GM18520 (cell line): ENCODE measurements around the gene THY1.
"Not testable (repeated sequence)": the region's sequence is repeated elsewhere in the genome, so short reads cannot be mapped to it uniquely, and the experiment has no call there.

Experiments
- ATAC-seq: cut with Tn5 transposase; IDR thresholded peaks from one replicate; pipeline ENCODE4 v1.9.1; 2021; ENCODE audit not compliant: unreplicated experiment

Gene THY1

DNA sequence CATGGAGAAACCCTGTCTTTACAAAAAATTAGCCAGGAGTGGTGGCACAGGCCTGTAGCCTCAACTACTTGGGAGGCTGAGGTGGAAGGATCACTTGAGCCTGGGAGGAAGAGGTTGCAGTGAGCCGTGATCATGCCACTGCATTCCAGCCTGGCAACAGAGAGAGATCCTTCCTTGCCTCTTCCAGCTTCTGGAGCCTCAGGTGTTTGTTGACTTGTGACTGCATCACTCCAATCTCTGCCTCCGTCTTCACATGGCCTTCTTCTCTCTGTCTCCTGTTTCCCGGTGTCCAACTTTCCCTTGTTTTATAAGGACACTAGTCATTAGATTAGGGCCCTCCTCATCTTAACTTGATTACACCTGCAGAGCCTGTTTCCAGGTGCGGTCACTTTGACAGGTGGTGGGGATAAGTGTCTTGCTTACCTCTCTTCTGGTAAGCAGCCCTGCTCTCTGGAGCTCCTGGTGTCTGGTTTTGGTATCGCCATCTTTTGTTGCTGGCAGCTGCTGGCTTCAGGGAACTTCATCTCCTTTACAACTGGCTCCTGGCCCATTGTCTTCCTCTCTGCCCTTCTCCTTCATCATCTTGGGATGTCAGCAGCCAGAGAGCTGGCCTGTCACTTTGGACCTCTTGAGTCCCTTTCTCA lies 33.2 kb downstream of the THY1 start:
- no peak for ATAC-seq

DNA sequence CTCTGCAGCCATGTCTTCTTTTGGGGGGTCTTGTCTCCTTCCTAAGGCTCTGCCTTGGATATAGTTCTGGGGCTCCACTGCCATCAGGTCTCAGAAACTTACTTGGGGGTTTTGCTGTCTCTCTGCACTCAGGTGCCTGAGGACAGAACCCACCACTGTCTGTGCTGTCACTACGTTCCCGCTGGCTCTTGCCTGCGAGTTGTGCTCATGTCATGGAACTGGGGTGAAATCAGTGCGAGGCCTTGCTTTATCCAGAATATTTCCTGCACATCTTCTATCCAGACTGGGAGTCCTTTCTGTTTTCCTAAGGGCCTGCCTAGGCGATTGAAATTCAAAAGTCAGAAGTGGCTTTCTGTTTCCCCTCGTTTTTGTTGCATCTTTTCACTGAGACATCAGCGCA lies 34.9 kb downstream of the THY1 start:
- ATAC-seq, result no peak

DNA sequence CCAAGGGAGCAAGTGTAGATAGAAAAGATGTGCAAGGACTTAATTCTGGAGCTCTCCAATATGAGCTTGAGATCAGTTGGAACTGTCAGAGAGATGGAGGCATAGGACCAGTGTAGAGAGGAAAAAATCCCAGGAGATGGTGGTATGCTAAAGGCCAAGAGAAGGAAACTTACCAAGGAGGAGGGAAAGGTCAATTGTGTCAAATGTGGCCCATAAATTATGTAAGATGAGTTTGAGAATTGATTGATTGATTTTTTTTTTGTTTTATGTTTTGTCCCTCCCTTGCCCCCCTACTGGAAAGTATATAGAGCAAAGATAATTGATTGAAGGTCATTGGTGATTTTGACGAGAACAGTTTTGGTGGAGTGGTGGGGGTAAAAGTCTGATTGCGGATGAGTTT lies 38.6 kb downstream of the THY1 start:
- ATAC-seq, result no peak

DNA sequence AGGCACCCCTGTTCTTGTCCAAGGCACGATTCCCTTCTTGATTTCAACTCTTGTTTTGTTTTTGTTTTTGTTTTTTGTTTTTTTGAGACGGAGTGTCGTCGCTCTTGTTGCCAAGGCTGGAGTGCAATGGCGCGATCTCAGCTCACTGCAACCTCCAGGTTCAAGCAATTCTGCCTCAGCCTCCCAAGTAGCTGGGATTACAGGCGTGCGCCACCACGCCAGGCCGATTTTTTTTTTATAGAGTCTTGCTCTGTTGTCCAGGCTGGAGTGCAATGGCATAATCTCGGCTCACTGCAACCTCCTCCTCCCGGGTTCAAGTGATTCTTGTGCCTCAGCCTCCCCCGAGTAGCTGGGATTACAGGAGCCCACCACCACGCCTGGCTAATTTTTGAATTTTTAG lies 40.5 kb downstream of the THY1 start:
- not testable (repeated sequence) for ATAC-seq

DNA sequence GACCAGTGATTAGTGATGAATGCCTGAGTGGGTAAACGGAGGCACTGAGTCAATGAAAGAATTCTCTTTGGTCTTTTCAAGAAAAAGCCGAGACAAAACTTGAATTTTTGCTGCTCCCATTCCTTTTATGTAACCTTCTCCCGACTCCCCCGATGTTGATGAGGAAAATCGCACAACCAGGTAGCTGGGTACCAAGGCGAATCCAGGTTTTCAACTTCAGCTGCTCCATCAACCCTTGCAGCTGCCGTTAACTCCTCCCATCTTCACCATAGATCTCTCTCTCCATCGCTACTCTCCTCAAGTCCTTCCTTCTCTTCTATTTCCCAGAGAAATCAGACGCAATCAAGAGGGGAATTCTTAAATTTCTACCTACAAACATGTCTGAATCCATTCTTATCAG lies 40.9 kb downstream of the THY1 start:
- no peak for ATAC-seq

DNA sequence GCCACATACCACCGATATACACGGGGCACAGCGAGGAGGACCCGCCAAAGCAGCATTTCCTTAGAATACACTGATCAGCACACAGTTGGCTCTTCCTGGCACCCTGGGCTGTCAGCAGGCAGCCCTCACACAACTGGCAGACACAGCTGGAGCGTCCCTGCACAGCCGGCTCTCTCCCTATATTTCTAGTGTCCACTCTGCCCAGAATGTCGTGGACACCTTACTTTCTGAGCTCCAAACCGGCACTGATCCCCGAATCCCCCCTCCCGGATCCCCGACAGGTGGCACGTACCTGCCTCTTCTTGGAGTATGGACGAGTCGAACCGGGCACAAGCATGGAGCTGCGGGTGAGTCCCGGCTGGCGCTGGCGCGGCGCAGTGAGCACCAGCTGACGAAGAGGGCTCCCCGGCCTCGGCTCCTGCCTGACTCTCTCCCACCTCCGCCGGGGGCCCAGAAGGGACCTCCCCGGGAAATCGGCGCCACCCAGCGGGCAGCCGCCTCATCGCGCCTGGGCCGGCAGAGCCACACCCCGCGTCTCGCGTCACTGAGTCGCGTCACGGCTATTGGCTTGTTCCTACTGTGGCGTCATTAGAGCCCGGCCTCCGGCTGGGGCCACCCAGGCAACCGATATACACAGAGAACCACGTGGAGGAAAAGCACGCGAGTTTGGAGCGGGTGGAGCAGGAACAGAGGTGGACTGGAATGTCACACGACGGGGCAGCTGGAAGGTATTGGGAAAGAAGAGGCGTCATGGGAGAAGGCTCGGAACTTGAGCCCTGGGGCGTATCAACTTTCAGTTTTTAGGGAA lies 41.6 kb downstream of the THY1 start, which contains the start of gene USP2:
Gene USP2, minus strand, starts transcription at position 510 of the 808 bp plus-strand sequence. CDS start 8,210 bp downstream, outside the sequence.
- peak; percentile 99 for ATAC-seq

DNA sequence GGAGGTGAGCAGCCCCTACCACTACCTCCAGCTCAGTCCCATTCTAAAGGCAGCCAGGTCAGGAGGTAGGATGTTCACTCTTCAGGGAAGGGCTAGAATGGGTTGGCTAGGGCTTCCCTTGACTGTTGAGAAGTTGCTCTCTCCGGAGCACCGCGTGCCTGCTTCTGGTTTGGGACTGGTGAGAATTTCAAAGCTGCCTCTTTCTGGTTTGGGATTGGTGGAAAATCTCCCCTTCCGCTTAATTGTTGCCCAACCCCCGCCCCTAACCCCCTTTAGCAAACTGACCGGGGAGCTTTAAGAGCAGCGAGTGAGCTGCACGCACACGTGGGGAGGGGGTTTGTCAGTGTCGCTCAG lies 42.2 kb downstream of the THY1 start:
- no peak for ATAC-seq

DNA sequence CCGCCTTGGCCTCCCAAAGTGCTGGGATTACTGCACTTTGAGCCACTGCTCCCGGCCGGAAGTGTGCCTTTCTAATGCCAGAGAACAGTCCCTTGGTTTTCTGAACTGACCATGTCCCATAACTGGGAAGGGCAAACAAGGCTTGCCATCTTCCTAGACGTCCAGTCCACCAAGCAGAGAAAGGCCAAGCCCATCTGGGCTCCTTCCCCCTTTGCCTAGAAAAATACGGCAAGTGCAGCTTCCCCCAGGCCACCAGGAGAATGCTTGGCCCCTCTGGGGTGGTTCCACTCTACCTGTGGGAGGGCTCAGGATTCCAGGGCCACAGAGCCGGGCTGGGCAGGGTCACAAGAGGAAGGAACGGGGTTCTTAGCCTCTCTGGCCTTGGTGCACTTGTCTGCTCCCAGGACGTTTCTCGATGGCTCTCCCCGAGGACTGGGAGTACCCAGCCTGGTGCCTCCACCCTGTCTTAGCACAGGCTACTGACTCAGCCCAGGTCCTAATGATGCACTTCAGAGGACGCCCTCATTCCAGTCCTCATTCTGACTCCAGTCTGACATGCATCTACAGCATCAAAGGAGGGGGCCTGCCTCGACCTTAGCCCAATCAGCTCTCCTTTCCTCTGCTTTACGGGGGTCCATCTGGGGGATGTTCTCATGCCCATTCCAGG lies 42.7 kb downstream of the THY1 start:
- no peak for ATAC-seq

DNA sequence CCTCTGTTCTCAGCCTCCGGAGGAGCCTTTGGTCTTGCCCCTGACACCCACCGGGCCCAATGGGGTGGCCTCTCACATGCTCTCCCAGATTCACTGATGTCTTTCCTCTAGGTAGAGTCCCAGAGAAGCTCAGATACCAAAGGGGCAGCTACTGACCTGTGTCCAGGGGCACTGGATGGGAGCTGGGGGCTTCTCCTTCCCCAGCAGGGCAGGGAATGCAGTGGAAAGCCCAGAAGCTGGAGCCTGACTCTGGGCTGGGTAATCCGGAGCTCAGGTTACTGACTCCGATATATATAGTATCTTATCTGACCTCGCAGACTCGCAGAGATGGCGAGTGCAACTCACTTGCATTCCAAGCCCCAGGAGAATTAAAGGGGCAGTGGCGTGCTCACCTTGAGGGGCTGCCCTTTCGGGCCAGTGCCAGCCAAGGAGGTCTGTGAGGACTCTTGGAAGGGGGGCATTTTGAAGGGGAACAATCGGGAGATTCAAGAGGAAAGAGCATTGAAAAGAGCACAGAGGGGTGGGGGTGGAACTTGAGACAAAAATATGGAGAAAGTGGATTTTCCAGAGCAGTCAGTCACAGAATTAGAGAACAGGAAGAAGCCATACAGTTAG lies 44.0 kb downstream of the THY1 start:
- ATAC-seq, result no peak

DNA sequence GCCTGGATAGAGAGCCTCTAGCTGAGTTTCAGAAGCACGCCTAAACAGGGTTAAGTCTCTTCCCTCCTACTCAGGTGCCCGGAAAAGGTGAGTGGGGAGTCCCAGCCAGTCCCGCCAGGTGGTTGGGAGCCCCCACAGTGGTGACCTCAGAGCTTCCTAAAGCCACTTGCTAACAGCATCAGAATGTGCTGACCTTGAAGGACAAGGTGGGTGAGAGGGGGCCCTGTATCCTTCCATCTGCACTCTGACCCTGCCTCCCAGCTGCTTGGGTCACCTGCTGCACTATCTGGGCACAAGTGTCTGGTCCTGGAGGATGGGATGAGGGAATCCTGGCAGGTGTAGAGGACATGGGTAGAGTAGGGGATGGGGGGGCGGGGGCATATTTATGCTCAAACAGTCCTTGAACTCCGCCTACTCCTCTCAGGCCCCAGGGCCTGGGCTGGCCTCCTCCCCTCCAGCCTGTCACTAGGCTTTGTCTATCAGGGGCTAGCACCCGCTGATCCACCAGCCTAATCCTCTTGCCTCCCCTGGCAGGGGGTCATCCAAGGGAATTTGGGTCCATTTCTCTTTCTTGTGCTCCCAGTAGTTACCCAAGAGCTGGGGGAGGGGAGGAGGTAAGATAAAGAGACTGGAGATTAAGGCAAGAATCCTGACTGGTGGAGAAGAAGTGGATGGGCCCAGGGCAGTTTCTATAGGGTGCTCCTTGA lies 44.9 kb downstream of the THY1 start:
- ATAC-seq, result no peak

DNA sequence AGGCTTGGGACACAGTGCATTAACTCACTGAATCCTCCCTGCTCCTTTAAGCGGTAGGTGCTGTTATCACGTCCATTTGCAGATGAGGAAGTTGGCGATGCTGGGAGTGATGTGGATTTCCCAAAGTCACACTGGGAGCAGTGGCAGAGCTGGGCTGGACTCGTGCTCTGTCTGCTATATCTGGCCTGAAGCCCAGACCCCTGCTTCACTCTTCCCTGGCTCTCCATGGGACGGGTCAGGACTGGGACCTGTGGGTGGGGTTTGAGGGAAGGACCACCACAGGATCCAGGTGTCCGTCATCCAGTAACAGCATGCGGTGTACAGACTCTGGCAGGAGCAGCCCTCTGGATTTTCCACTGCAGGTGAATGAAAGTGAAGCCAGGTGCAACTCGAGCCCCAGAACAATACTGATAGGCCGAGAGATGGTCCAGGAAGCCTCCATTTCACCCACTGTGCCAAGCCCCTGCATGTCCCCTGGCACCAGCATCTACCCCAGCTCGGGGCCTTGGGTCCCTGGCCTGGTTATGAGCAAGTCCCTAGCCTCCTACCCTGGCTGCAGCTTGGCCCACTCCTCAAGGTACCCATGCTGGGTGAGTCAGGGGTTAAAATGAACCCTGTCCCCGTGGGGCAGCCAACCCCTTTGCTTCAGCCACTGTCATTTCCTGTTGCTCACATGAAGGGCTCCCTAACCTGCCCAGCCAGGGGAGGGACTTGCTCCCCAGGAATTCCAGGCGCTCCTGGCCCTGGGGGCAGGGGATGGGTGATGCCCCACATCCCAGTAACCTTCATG lies 45.7 kb downstream of the THY1 start:
- ATAC-seq, result no peak

DNA sequence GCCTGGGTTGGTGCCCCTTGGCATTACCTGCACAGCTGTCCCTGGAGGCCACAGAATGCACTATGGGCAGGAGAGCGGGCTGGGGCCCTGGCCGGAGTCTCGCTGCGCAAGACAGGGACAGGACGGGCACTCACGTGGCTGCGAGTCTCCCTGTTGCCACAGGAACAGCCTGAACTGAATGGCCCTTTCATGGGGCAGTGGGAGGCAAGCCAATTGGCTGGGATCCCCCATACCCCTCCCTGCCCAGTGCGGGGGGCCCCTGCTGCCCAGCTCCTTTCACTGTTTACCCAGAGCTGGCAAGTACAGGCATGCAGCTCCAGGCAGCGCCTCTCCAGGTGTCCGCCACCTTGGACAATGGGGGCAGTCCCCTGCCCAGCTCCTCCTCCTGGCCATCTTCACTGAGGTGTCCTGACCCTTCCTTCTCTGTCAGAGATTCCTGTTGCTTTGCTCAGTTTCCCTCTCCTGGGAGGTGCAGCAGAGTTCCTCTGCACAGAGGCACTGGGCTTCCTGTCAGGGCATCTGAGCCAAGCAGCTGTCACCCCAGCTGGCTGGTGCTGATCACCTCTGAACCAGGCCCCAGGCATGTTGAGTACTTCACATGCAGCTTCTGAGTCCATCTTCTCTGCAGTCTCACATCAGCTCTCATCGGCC lies 46.6 kb downstream of the THY1 start:
- ATAC-seq, result no peak

DNA sequence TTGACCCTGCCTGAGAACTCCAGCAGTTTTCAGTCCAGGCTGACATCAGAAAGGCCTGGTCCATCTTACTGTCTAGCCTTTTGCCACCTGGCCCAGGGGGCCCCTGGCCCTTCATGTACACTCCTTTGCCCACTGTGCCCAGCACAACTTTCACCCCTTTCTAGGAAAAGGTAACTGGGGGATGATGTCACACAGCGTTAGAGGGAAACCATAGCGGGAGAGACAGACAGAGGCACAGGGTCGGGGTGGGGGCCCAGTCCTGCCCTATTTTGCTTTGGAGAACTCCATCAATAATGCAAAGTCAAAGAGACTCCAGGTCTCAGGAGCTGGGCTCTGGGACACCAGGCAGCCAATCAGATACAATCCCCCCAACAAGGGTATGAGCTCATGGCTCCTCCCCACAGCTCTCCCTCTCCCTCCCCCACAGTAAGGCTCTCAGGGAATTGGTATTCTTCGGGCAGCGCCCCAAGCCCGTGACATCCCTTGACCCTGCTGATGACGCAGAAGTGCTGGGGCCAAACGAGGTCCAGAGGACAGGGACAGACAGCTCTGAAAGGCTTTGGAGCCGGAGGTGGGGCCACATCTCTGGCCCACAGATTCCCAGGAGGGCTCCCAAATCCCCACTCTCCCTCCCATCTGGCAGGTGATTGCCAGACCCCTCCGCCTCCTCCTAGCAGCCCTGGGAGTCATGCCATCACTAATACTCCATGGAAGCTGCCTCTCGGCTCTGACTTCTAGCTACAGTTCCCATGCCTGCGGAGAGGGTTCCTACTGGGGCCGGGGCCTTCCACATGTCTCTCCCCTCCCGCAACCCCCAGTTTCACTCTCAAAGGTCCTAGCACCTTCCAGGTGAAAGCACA lies 47.4 kb downstream of the THY1 start:
- ATAC-seq, result no peak

DNA sequence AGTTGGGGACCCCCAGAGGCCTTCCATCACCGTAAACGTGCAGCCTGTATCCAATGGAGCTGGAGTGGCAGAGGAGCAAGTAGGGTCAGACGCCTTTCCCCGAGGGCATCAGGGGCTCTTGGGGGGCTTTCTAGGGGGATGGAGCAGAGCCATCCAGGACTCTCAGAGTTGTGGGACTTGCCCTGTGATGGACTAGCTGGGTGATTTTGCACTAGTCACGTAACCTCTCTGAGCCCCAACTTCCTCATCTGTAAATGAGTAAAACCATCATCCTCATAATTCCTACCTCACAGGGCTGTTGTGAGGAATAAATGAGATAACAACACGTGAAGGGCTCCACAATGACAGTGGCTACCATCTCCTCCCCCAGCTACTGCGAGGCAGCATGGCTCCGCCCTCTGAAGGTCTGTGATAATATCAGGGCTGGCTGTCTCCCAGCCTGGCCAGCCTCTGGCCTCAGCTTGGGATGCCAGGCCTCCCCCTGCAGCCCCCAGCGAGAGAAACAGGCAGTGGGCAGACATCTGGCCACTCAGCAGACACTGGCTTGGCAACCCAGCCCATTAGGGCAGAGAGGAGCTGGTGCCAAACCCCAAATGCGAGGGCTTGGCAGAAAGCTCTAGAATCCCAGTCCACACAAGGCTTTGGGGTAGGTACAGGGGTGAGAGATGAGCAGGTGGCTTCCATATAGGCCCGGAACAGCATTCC lies 48.2 kb downstream of the THY1 start:
- ATAC-seq, result no peak

DNA sequence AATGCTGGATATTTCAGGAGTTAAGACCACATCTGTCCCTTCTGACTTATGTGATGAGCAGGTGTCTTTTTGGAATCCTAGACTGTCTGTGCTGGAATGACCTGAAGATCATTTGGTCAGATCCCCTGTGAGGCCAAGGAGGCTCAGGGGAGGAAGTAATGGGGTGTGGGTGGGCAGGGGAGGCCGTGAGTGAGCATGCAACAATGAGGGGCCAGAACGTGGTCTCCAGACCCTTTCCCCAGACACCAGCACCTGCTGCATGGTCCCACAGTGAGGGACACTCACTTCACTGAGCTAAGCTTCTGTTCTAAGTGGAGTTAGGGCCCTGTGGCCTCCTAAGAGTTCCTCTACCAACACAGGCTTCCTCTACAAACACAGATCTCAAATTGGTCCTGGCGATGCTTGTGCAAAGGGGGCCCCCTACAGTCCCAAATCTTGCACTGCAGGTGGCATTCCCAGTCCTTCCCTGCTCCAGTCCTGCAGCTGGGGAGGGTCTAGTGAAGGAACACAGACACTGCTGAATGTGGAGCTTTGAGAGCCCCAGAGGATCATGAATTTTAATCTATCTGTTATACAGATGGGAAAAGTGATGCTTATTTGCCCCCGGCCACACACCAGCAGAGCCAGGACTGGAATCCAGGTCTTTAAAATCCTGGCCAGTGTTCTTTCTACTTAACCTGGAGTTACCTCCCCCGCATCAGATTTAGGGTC lies 48.9 kb downstream of the THY1 start:
- ATAC-seq, result no peak

DNA sequence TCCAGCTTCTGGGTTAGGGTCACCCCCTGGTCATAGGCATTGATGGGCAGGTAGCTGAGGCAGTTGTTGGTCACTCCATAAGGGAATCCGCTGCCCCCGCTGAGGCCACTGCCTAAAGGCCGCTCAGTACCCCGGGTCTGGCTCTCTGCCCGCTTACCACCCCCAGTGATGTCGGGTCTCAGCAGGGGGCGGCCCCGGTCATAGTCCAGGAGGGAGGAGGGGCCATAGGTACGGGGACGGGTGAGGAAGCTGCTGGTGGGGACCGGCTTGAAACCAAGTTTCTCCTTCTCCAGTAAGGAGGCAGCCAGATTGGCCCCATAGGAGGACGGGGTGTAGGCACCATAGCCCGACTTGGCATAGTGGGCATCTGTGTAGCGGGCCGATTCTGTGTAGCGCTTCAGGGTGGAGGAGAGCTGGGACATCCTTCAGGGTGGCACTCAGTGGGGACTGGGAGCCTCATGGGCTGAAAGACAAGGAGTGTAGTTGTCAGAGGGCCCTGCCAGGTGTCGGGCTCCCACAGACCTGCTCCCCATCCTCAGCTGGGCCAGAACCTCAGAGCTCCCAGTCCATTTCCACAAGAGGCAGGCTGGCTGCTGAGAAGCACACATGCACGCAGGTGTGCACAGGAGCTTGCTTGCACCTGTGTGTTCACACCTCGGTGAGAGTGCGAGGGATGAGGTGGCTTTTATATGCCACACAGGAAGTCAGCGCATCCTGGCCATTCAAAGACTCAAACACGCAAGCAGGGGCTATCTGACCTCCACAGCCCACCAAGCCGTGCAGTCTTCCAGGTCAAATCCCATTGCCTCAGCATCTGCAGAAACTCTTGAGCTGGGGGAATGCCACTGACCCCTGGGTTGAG lies 49.7 kb downstream of the THY1 start:
- no peak for ATAC-seq
